K562 (cell line): ENCODE results near the gene DNAJC6. TPM values are rescaled to one million over a fixed set of nuclear protein-coding genes. Genes with fewer than 3 reads are reported as not detected.

Experiments
- BCOR ChIP-seq: fragments of 450-650 bp; IDR thresholded peaks from 2 replicates; pipeline ENCODE4 v1.6.1; 2016
- HDAC1 ChIP-seq, 2 experiments: fragments of 450-650 bp; IDR thresholded peaks; 2 replicates each; pipeline ENCODE4 v1.6.1; 2016 to 2017; ENCODE audit warnings: inconsistent platforms in 1 of 2, mild to moderate bottlenecking in 1 of 2, moderate library complexity in 1 of 2
- HMG20A ChIP-seq: fragments of 450-650 bp; formaldehyde crosslinking; conservative IDR thresholded peaks from 2 replicates; pipeline ENCODE4 v1.4.0; 2020; ENCODE audit warnings: mild to moderate bottlenecking, mixed read lengths
- LCOR ChIP-seq: sonication (generic); formaldehyde crosslinking; IDR thresholded peaks from 2 replicates; pipeline ENCODE4 v1.8.0; 2022; ENCODE audit warnings: mild to moderate bottlenecking, missing genetic modification reagents
- MCM2 ChIP-seq: fragments of 450-650 bp; IDR thresholded peaks from 2 replicates; pipeline ENCODE4 v1.6.1; 2017; ENCODE audit warnings: low read depth, mild to moderate bottlenecking
- MXI1 ChIP-seq: IDR thresholded peaks from 2 replicates; pipeline ENCODE4 v1.6.1; 2011; ENCODE audit warnings: low read depth, mild to moderate bottlenecking, improper control_type of control experiment, low read length
- NR1H2 ChIP-seq: sonication (generic); formaldehyde crosslinking; IDR thresholded peaks from 2 replicates; pipeline ENCODE4 v1.4.0; 2020; ENCODE audit warnings: mild to moderate bottlenecking, missing genetic modification reagents
- RCOR1 ChIP-seq, 2 experiments: IDR thresholded peaks; 2 replicates each; pipeline ENCODE4 v1.6.1; 2012; ENCODE audit warnings: low read depth in 2 of 2, low read length in 2 of 2, borderline replicate concordance in 1 of 2, improper control_type of control experiment in 1 of 2
- SREBF2 ChIP-seq: sonication (generic); formaldehyde crosslinking; IDR thresholded peaks from 2 replicates; pipeline ENCODE4 v1.4.0; 2020; ENCODE audit warnings: mild to moderate bottlenecking, missing genetic modification reagents
- TAF9B ChIP-seq: fragments of 450-650 bp; IDR thresholded peaks from 2 replicates; pipeline ENCODE4 v1.6.1; 2018; ENCODE audit warnings: mild to moderate bottlenecking; ENCODE audit not compliant: partially characterized antibody
- ZEB2 ChIP-seq: fragments of 450-650 bp; IDR thresholded peaks from 2 replicates; pipeline ENCODE4 v1.6.1; 2016
- ZKSCAN8 ChIP-seq: fragments of 200-800 bp; sonication (Bioruptor generic); IDR thresholded peaks from 2 replicates; pipeline ENCODE4 v1.6.1; 2016; ENCODE audit warnings: missing genetic modification characterization, missing compliant biosample characterization
- ZNF384 ChIP-seq: IDR thresholded peaks from 2 replicates; pipeline ENCODE4 v1.6.1; 2012; ENCODE audit warnings: low read depth, low read length, improper control_type of control experiment
- ZNF717 ChIP-seq: fragments of 250-450 bp; sonication (Bioruptor Pico); IDR thresholded peaks from 2 replicates; pipeline ENCODE4 v1.5.0; 2021
- polyA plus RNA-seq, 8 experiments: library from polyadenylated mRNA; depleted of rRNA in 4 of 8; stranded (reverse) in 5 of 8; unstranded in 3 of 8; fragments of >200 nt; fragmentation: Nextera tagmentation in 2 of 8; fragmentation: Illumina TruSeq in 1 of 8; extraction: Ambion mirVana in 2 of 8; extraction: Trizol in 1 of 8; gene quantifications; 2 replicates each; pipeline versions ENCODE4 v1.2.1 to v1.2.3, GENCODE V29; 2011 to 2014; ENCODE audit warnings: inconsistent platforms in 1 of 8, missing spikeins in 1 of 8
- total RNA-seq, 7 experiments: library from RNA; depleted of rRNA in 6 of 7; stranded (reverse); fragments of >200 nt in 6 of 7; fragmentation: Illumina TruSeq in 2 of 7; extraction: Trizol in 2 of 7; gene quantifications; 2 replicates each; pipeline versions ENCODE4 v1.2.1 to v1.2.3, GENCODE V29; 2011 to 2021; ENCODE audit warnings: low replicate concordance in 1 of 7
- TF ChIP-seq, protein P1 (sequence below): fragments of 250-450 bp; sonication (Bioruptor Pico); IDR thresholded peaks from 2 replicates; pipeline ENCODE4 v1.8.0; 2022; ENCODE audit warnings: moderate library complexity, mild to moderate bottlenecking, inconsistent platforms
- TF ChIP-seq, protein P2 (sequence below): fragments of 250-450 bp; sonication (Bioruptor Pico); IDR thresholded peaks from 2 replicates; pipeline ENCODE4 v1.4.0; 2020; ENCODE audit warnings: mild to moderate bottlenecking
- TF ChIP-seq, protein P3 (sequence below): fragments of 450-650 bp; IDR thresholded peaks from one replicate; pipeline ENCODE4 v1.6.1; 2018; ENCODE audit warnings: mild to moderate bottlenecking, moderate library complexity; ENCODE audit not compliant: partially characterized antibody
- TF ChIP-seq, protein P4 (sequence below): IDR thresholded peaks from 2 replicates; pipeline ENCODE4 v1.6.1; 2016; ENCODE audit warnings: missing genetic modification characterization, missing compliant biosample characterization
- TF ChIP-seq, protein P5 (sequence below), 2 experiments: fragments of 450-650 bp in 1 of 2; IDR thresholded peaks; 2 replicates each; pipeline ENCODE4 v1.6.1; 2011 to 2017; ENCODE audit warnings: low read depth in 2 of 2, antibody characterized with exemption in 1 of 2, borderline replicate concordance in 1 of 2, low read length in 1 of 2, mild to moderate bottlenecking in 1 of 2, mixed read lengths in 1 of 2; ENCODE audit not compliant: control insufficient read depth in 1 of 2

The DNAJC6 gene
- total and polyA plus RNA-seq, 9 of the 15 experiments (the other 6 are each of a cell fraction or from before 2014, with no cell fraction given) = 6.7 to 78.7 (median 28.0) TPM

DNA sequence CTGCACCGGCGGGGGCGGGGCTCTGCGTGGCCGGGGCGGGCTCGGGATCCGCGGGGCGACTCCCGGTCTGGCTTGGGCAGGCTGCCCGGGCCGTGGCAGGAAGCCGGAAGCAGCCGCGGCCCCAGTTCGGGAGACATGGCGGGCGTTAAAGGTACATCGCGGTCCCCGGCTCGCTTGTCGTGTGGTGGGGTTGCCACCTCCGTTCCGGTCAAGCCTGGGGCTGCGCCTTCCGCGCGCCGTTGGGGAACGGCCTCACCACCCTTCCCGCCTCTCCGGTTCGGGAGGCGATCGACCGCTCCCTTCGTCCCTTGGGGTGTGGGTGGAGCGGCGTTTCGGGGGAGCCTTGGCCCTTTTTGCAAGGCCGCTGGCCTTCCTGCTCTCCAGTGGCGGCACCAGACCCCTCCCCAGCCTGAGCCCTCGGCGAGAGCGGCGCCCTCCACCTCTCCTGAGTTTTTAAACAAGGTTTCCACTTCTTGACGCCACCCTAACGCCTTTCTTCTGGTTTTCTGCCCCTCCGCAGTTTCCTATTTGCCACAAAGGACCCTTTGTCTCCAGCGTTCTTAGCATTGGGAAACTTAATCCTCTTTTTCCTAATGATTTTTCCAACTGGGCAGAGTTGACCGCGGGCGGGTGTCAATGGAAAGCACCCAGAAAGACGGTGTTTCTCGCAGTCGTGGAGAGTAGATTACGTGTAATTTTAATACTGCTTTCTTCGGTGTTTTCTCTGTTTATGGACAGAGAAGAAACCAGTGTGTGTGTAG, 111.4 kb downstream of the DNAJC6 start, which contains the start of the genes LEPR and LEPROT (continued):
- TF ChIP-seq, protein P1, sequence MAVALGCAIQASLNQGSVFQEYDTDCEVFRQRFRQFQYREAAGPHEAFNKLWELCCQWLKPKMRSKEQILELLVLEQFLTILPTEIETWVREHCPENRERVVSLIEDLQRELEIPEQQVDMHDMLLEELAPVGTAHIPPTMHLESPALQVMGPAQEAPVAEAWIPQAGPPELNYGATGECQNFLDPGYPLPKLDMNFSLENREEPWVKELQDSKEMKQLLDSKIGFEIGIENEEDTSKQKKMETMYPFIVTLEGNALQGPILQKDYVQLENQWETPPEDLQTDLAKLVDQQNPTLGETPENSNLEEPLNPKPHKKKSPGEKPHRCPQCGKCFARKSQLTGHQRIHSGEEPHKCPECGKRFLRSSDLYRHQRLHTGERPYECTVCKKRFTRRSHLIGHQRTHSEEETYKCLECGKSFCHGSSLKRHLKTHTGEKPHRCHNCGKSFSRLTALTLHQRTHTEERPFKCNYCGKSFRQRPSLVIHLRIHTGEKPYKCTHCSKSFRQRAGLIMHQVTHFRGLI (CRISPR knock-in tag) = no peak
- TF ChIP-seq HMG20A (CRISPR knock-in tag) (no peak), NR1H2 (CRISPR knock-in tag) (no peak), RCOR1 (IDR thresholded peaks at IDR 0.05; ENCODE audit: borderline replicate concordance in 1 of 2, low read depth in 2 of 2, low read length in 2 of 2) (no peak), ZNF717 (CRISPR knock-in tag) (no peak), BCOR (no peak), ZNF384 (no peak), LCOR (peak; percentile 33; the same call in 1 of the 2 replicates), HDAC1 (IDR thresholded peaks at IDR 0.05) (peak in 1 of 2 experiments; percentile 83; a peak in 2 of 4 replicates), ZKSCAN8 (CRISPR knock-in tag) (no peak), TAF9B (peak; percentile 89), MXI1 (no peak), SREBF2 (no peak), MCM2 (no peak), ZEB2 (peak; percentile 51; the same call in 1 of the 2 replicates)
- TF ChIP-seq, protein P2, sequence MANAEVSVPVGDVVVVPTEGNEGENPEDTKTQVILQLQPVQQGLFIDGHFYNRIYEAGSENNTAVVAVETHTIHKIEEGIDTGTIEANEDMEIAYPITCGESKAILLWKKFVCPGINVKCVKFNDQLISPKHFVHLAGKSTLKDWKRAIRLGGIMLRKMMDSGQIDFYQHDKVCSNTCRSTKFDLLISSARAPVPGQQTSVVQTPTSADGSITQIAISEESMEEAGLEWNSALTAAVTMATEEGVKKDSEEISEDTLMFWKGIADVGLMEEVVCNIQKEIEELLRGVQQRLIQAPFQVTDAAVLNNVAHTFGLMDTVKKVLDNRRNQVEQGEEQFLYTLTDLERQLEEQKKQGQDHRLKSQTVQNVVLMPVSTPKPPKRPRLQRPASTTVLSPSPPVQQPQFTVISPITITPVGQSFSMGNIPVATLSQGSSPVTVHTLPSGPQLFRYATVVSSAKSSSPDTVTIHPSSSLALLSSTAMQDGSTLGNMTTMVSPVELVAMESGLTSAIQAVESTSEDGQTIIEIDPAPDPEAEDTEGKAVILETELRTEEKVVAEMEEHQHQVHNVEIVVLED = no peak
- TF ChIP-seq, protein P3, sequence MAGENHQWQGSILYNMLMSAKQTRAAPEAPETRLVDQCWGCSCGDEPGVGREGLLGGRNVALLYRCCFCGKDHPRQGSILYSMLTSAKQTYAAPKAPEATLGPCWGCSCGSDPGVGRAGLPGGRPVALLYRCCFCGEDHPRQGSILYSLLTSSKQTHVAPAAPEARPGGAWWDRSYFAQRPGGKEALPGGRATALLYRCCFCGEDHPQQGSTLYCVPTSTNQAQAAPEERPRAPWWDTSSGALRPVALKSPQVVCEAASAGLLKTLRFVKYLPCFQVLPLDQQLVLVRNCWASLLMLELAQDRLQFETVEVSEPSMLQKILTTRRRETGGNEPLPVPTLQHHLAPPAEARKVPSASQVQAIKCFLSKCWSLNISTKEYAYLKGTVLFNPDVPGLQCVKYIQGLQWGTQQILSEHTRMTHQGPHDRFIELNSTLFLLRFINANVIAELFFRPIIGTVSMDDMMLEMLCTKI = no peak
- TF ChIP-seq, protein P4, sequence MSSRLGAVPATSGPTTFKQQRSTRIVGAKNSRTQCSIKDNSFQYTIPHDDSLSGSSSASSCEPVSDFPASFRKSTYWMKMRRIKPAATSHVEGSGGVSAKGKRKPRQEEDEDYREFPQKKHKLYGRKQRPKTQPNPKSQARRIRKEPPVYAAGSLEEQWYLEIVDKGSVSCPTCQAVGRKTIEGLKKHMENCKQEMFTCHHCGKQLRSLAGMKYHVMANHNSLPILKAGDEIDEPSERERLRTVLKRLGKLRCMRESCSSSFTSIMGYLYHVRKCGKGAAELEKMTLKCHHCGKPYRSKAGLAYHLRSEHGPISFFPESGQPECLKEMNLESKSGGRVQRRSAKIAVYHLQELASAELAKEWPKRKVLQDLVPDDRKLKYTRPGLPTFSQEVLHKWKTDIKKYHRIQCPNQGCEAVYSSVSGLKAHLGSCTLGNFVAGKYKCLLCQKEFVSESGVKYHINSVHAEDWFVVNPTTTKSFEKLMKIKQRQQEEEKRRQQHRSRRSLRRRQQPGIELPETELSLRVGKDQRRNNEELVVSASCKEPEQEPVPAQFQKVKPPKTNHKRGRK (tag) = 0 out of 2 replicates have a peak, but pooled peaks have one; percentile 11
- TF ChIP-seq, protein P5, sequence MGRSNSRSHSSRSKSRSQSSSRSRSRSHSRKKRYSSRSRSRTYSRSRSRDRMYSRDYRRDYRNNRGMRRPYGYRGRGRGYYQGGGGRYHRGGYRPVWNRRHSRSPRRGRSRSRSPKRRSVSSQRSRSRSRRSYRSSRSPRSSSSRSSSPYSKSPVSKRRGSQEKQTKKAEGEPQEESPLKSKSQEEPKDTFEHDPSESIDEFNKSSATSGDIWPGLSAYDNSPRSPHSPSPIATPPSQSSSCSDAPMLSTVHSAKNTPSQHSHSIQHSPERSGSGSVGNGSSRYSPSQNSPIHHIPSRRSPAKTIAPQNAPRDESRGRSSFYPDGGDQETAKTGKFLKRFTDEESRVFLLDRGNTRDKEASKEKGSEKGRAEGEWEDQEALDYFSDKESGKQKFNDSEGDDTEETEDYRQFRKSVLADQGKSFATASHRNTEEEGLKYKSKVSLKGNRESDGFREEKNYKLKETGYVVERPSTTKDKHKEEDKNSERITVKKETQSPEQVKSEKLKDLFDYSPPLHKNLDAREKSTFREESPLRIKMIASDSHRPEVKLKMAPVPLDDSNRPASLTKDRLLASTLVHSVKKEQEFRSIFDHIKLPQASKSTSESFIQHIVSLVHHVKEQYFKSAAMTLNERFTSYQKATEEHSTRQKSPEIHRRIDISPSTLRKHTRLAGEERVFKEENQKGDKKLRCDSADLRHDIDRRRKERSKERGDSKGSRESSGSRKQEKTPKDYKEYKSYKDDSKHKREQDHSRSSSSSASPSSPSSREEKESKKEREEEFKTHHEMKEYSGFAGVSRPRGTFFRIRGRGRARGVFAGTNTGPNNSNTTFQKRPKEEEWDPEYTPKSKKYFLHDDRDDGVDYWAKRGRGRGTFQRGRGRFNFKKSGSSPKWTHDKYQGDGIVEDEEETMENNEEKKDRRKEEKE (IDR thresholded peaks at IDR 0.05; ENCODE audit: borderline replicate concordance in 1 of 2, control insufficient read depth in 1 of 2, low read depth in 2 of 2, low read length in 1 of 2) = no peak
